GM21447 (cell line): ENCODE measurements around the gene CACFD1.

Experiments
- ATAC-seq: cut with Tn5 transposase; IDR thresholded peaks from one replicate; pipeline ENCODE4 v1.9.1; 2021; ENCODE audit not compliant: unreplicated experiment

The CACFD1 gene

GRCh38 chr9:133478851-133479711 is 19.3 kb downstream of the CACFD1 start, which contains the start of gene SLC2A6:
Gene SLC2A6 (minus strand): TSS chr9:133479099. CDS start chr9:133479059, 40 bp downstream.
- ATAC-seq: peak; percentile 87

GRCh38 chr9:133483611-133484010 is 23.8 kb downstream of the CACFD1 start:
- no peak for ATAC-seq

- no peak for ATAC-seq
Measured at GRCh38 chr9:133484671-133485437, 25.1 kb downstream of the CACFD1 start.

GRCh38 chr9:133485531-133486260 is 25.9 kb downstream of the CACFD1 start:
- no peak for ATAC-seq

- ATAC-seq: no peak
Measured at GRCh38 chr9:133487331-133487725, 27.6 kb downstream of the CACFD1 start.

GRCh38 chr9:133488686-133489252 is 29.0 kb downstream of the CACFD1 start:
- ATAC-seq: no peak

GRCh38 chr9:133489253-133490190 is 29.7 kb downstream of the CACFD1 start:
- ATAC-seq: no peak

- ATAC-seq: no peak
Measured at GRCh38 chr9:133490201-133490681, 30.5 kb downstream of the CACFD1 start.

GRCh38 chr9:133490865-133491655 is 31.3 kb downstream of the CACFD1 start:
- ATAC-seq: no peak

- ATAC-seq: no peak
Measured at GRCh38 chr9:133491656-133491925, 31.8 kb downstream of the CACFD1 start.

GRCh38 chr9:133492061-133493021 is 32.6 kb downstream of the CACFD1 start:
- ATAC-seq: no peak

- no peak for ATAC-seq
Measured at GRCh38 chr9:133493428-133493827, 33.6 kb downstream of the CACFD1 start.

GRCh38 chr9:133493845-133494540 is 34.2 kb downstream of the CACFD1 start:
- no peak for ATAC-seq

- no peak for ATAC-seq
Measured at GRCh38 chr9:133494636-133495326, 35.0 kb downstream of the CACFD1 start.

GRCh38 chr9:133495327-133496293 is 35.8 kb downstream of the CACFD1 start:
- ATAC-seq: no peak
